ENCODE results near the gene NECAB3.

NECAB3 gene

DNA sequence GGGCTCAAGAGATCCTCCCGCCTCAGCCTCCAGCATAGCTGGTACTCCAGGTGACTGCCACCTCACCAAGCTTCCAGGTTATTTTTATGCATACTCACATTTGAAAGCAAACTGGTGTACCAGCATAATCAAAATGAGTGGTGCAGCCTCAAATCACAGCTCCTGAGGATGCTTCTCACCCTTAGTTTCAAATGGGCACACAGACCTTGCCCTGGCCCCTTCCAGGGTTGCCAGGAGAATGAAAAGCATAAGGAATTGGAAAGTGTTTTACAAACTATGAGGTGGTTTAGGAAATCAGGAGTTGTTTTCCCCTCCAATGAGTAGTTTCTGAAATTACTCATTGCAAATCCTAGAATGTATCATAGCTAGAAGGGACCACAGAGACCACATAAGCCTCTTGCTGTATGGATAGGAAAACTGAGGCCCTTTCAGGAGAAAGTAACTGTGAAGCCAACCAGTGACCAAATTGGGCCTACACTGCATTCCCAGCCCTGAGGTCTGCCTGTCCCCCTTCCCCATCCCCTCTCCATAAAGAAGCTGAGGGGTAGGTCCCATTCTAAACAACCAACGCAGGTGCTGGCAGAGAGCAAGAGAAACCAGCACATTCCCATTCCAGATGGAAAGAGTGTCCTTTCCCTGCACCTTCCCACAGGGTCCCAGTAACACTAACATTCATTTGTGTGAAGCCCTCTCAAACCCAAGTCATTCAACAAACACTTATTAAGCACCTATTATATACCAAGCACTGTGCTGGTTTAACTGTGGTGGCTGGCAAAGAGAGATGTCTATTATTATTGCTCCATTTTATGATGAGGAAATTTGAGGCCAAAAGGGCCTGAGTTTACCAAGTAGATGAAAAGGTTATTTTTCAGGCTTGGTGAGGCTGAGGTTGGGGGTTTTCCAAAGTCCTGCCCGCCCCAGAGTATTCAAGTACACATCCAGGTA, 14.0 kb upstream of the NECAB3 start:
- Histone ChIP-seq H3K36me3 (ENCODE audit: insufficient read depth, insufficient read length, low read length) (peaks cover 6% of the 10 kb centered on the region), H3K27me3 (ENCODE audit: insufficient read depth, insufficient read length) (peaks cover 38% of the 10 kb centered on the region), H3K9me3 (ENCODE audit: insufficient read depth, low read length) (no peaks in the 10 kb centered on the region), H3K4me1 (ENCODE audit: insufficient read depth, insufficient read length) (peaks cover 13% of the 10 kb centered on the region), H3K4me3 (ENCODE audit: insufficient read length, low read depth) (no peak overlapping the region), H3K9ac (ENCODE audit: insufficient read length, low read depth) (no peak overlapping the region)
- DNase-seq (ENCODE audit: low read depth, low spot score) = no peak
- no peak for TF ChIP-seq SUZ12 (IDR thresholded peaks at IDR 0.05; ENCODE audit: extremely low read depth, insufficient read depth, insufficient read length)

DNA sequence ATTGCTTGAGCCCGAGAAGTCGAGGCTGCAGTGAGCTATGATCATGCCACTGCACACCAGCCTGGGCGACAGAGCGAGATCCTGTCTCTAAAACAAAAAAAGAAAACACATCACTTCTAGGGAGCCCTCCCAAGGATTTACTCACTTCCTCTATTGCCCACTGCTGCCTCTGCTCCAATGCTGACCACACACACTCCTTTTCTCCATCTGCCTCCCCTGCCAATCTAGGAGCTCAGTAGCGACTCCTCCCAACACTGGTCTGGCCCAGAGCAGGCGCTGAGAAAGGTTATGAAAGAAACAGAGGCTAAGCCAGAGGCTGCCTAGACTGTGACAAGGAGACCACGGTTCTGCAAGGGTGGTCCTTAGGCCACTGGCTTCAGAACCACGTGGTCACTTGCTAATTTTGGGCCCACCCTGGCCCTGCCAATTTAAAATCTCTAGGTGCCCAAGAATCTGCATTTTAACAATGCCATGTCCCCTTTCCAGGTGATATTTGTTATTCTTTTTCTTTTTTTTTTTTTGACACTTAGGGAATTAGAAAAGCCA, 13.2 kb upstream of the NECAB3 start:
- peaks cover 17% of the 10 kb centered on the region for H3K4me1 ChIP-seq (ENCODE audit: insufficient read depth, insufficient read length)

DNA sequence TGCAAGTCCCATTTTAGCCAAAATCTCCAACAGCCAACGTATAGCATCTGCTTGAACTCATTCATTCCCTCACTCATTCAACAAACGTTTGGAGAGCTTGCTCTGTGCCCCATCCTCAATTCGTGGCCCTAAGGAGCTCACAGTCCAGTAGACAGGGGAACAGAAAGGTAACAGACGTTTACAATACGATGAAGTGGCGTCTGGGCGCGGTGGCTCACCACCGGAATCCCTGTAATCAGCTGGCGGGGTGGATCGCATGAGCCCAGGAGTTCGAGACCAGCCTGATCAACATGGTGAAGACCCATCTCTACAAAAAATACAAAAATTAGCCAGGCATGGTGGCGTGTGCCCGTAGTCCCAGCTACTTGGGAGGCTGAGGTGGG, 12.7 kb upstream of the NECAB3 start:
- Histone ChIP-seq H3K4me3 (ENCODE audit: insufficient read length, low read depth) (peak overlapping the region; percentile 1), H3K36me3 (ENCODE audit: insufficient read depth, insufficient read length, low read length) (peaks cover 13% of the 10 kb centered on the region), H3K9ac (ENCODE audit: insufficient read length, low read depth) (peak overlapping the region; percentile 59), H3K9me3 (ENCODE audit: insufficient read depth, low read length) (no peaks in the 10 kb centered on the region), H3K4me1 (ENCODE audit: insufficient read depth, insufficient read length) (peaks cover 19% of the 10 kb centered on the region), H3K27me3 (ENCODE audit: insufficient read depth, insufficient read length) (peaks cover 36% of the 10 kb centered on the region)
- DNase-seq (ENCODE audit: low read depth, low spot score) = no peak
- TF ChIP-seq ZNF274 (IDR thresholded peaks at IDR 0.05; ENCODE audit: low read depth, low read length) (no peak), SUZ12 (IDR thresholded peaks at IDR 0.05; ENCODE audit: extremely low read depth, insufficient read depth, insufficient read length) (no peak), YY1 (IDR thresholded peaks at IDR 0.05; ENCODE audit: insufficient read depth, insufficient read length) (no peak)

More for the DNA sequence above, 13.2 kb upstream of the NECAB3 start:
- H3K9me3 ChIP-seq (ENCODE audit: insufficient read depth, low read length) = no peaks in the 10 kb centered on the region
- no peak overlapping the region for H3K9ac ChIP-seq (ENCODE audit: insufficient read length, low read depth)
- peaks cover 9% of the 10 kb centered on the region for H3K36me3 ChIP-seq (ENCODE audit: insufficient read depth, insufficient read length, low read length)
- no peak for TF ChIP-seq YY1 (IDR thresholded peaks at IDR 0.05; ENCODE audit: insufficient read depth, insufficient read length)
- no peak for TF ChIP-seq SUZ12 (IDR thresholded peaks at IDR 0.05; ENCODE audit: extremely low read depth, insufficient read depth, insufficient read length)
- TF ChIP-seq ZNF274 (IDR thresholded peaks at IDR 0.05; ENCODE audit: low read depth, low read length) = no peak
- peaks cover 38% of the 10 kb centered on the region for H3K27me3 ChIP-seq (ENCODE audit: insufficient read depth, insufficient read length)
- DNase-seq (ENCODE audit: low read depth, low spot score) = no peak
- no peak overlapping the region for H3K4me3 ChIP-seq (ENCODE audit: insufficient read length, low read depth)

DNA sequence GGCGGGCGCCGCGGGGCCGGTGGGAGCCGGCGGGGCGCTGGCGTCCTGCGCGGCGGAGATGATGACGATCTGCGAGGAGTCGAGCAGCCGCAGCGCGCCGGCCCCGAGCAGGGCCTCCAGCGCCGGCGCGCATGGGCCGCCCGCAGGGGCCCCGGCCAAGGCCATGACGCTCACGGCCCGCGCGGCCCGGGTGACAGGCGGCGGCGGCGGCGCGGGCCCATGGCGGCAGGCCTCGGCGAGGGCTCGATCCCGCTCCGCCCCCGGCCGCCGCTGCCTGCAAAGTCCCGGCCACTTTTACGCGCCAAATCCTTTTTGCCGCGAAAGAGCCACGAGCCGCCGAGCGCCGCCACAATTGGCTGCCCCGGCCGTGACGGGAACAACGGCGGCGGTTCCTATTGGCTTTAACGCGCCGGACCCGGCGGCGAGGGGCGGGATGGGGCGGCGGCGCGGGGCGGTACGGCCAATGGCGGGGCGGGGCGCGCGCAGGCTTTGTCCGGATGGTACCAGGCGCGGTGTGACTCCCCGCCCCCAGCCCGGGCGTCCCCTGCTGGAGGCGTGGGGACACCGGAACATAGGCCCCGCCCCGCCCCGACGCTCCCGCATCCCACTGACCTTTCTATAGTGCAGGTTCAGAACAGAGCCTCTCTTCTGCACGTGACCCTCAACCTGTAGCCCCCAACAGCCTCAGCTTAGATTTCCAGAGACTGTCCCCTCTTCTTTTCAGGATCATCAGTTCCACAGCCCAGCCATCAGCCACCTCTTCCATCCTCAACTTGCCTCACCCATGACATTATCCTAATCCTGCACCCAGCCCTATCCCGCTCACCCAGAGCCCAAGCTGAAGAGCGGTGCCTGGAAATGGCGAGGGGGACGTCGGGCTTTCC, 12.1 kb upstream of the NECAB3 start, which contains the start of gene E2F1:
TSS of gene E2F1 (minus strand) at position 286 of the 884 bp plus-strand sequence. CDS start at position 165, 121 bp downstream.
- Histone ChIP-seq H3K4me1 (ENCODE audit: insufficient read depth, insufficient read length) (peaks cover 19% of the 10 kb centered on the region), H3K27me3 (ENCODE audit: insufficient read depth, insufficient read length) (peaks cover 34% of the 10 kb centered on the region), H3K9ac (ENCODE audit: insufficient read length, low read depth) (peak within 1 kb of the TSS; percentile 94), H3K36me3 (ENCODE audit: insufficient read depth, insufficient read length, low read length) (peaks cover 16% of the 10 kb centered on the region), H3K9me3 (ENCODE audit: insufficient read depth, low read length) (no peaks in the 10 kb centered on the region), H3K4me3 (ENCODE audit: insufficient read length, low read depth) (peak within 1 kb of the TSS; percentile 87)
- TF ChIP-seq SUZ12 (IDR thresholded peaks at IDR 0.05; ENCODE audit: extremely low read depth, insufficient read depth, insufficient read length) = no peak
- peak; percentile 93 for DNase-seq (ENCODE audit: low read depth, low spot score)

DNA sequence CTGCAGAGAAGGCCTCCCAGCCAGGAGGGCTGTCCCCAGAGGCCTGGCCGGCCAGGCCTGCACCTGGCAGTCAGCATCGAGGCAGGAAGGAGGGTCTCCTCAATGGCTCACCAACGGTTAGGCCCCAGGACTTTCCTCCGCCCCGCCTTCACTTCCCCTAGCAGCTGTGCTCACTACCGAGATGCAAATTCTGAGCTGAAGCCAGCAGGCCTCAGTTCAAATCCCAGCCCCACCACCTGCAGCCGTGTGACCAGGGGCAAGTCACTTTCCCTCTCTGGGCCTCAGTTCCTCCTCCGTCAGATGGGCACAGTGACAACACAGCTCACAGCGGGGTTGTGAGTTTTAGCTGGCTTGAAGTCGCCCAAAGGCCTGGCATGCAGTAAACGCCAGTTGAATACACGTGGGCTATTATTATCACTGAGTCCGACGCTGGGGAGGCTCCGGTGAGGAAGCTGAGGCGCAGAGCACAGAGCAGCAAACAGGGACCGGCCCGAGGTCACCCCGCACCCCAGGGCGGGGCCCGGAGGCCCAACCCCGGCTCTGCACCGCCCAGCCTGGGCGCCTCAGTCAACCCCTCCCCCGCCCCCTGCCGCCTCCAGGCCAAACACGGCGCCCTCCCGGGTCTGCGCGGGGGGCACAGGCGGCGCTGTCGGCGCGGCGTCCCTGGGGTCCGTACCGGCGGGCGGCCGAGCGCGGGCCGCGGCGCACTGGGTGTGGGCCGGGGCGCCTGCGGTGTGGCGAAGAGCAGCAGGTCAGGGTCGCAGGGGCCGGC, 11.3 kb upstream of the NECAB3 start:
- DNase-seq (ENCODE audit: low read depth, low spot score) = no peak
- H3K9ac ChIP-seq (ENCODE audit: insufficient read length, low read depth) = peak overlapping the region; percentile 94
- TF ChIP-seq SUZ12 (IDR thresholded peaks at IDR 0.05; ENCODE audit: extremely low read depth, insufficient read depth, insufficient read length) (no peak), YY1 (IDR thresholded peaks at IDR 0.05; ENCODE audit: insufficient read depth, insufficient read length) (no peak), ZNF274 (IDR thresholded peaks at IDR 0.05; ENCODE audit: low read depth, low read length) (no peak)
- peaks cover 23% of the 10 kb centered on the region for H3K36me3 ChIP-seq (ENCODE audit: insufficient read depth, insufficient read length, low read length)
- H3K4me1 ChIP-seq (ENCODE audit: insufficient read depth, insufficient read length) = peaks cover 19% of the 10 kb centered on the region
- peaks cover 29% of the 10 kb centered on the region for H3K27me3 ChIP-seq (ENCODE audit: insufficient read depth, insufficient read length)
- peak overlapping the region; percentile 87 for H3K4me3 ChIP-seq (ENCODE audit: insufficient read length, low read depth)
- H3K9me3 ChIP-seq (ENCODE audit: insufficient read depth, low read length) = no peaks in the 10 kb centered on the region

DNA sequence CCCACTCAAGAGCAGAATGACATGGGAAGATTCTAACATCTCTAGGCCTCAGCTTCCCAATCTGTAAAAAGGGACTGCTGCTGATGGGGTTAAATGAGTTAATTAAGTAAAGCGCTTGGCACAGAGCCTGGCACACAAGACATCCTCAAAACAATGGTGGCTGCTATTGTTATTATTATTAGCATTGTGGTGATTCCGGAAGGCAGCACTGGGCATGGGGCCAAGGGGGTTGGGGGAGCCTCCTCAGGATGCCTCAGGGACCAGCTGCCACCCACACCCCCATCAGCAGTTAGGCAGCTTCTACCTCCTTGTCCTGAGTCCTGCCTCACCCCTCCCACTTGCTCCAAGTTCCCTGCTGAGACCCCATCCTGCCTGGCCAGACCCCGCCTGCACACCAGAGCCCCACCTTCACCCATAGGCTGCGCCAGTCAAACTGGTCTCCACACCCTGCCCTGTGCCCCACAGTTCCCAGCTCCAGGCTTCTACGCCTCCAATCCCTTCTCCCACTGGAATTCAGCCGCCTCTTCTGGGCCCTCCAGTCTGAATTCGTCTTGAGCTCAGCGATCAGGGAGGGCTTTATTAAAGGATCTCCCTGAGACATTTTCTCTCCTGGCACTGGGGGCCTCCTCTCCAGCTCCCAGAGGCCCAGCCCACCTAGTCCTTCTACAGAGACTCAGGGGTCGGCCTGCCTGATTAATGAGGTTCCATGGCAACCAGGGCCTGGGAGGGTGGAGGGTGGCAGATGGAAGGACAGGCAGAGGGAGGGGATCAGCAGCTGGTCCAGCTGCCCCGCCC, 10.5 kb upstream of the NECAB3 start:
- TF ChIP-seq SUZ12 (IDR thresholded peaks at IDR 0.05; ENCODE audit: extremely low read depth, insufficient read depth, insufficient read length) (no peak), ZNF274 (IDR thresholded peaks at IDR 0.05; ENCODE audit: low read depth, low read length) (no peak), YY1 (IDR thresholded peaks at IDR 0.05; ENCODE audit: insufficient read depth, insufficient read length) (no peak)
- H3K27me3 ChIP-seq (ENCODE audit: insufficient read depth, insufficient read length) = peaks cover 29% of the 10 kb centered on the region
- peaks cover 31% of the 10 kb centered on the region for H3K36me3 ChIP-seq (ENCODE audit: insufficient read depth, insufficient read length, low read length)
- H3K4me3 ChIP-seq (ENCODE audit: insufficient read length, low read depth) = peak overlapping the region; percentile 87
- peaks cover 23% of the 10 kb centered on the region for H3K4me1 ChIP-seq (ENCODE audit: insufficient read depth, insufficient read length)
- DNase-seq (ENCODE audit: low read depth, low spot score) = no peak
- no peaks in the 10 kb centered on the region for H3K9me3 ChIP-seq (ENCODE audit: insufficient read depth, low read length)
- H3K9ac ChIP-seq (ENCODE audit: insufficient read length, low read depth) = peak overlapping the region; percentile 94
